ENCODE measurements around the gene ITPK1. TPM values are rescaled to one million over a fixed set of nuclear protein-coding genes. Genes with fewer than 3 reads are reported as not detected.
A peak's percentile ranks its signal among the peaks of the same experiment; 100 is the strongest.

Gene ITPK1
- 84.7 and 133 TPM in 2 replicates for total RNA-seq (2022)
- percentile 65 among the genes with signal in this experiment for Bru-seq, nascent RNA
- BruChase-seq, experiment 1, labeled RNA remaining after a 6-hour chase = percentile 51 among the genes with signal in this experiment
- percentile 55 among the genes with signal in this experiment for BruChase-seq, experiment 2, labeled RNA remaining after a 2-hour chase
- long read RNA-seq, full-length matches to known transcripts = 68 of 170 reads
- long read RNA-seq, partial matches to known transcripts = 42 of 170 reads
- long read RNA-seq, other reads (novel, unspliced or antisense) = 60 of 170 reads

DNA sequence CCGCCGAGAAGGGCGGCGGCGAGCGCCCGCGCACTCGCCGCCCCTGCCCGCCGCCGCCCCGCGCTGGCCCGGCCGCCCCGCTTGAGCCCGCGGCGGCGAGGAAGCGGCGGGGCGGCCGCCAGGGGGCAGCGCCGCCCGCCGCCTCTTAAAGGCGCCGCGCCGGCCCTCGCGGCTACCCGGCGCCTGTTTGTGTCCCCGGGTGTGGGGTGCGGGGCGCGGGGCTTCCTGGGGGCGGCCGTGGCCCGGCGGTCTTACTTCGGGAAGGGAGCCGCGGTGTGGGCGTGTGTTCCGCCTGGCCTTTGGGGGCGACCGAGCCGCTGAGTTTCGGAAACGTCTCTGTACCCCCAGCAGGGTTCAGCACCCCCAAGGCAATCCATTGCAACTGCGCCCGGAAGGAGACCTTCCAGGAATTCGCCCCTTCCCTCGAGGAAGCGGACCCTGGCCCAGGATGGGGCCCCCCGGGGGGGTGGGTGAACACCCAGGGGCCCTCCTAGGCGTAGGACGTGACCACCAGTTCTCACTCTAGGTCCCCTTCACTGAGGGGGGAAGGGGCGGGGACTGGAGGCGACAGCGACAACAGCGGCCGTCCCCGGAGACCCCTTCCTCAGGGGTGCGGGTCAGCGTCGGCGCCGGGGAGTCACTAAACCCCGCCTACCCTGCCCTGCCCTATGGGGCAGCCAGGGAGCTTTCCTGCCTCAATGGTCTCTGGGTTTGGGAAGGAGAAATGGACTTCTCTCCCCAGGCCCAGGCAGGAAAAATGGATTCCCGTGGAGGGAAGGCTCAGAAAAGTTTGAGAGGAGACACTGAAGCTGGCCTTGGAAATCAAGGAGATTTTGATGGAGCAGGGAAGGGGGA lies at the start of gene ITPK1:
Gene ITPK1, minus strand, starts transcription at position 105 of the 855 bp plus-strand sequence. CDS start 762 bp downstream, outside the sequence.
- CTCF ChIA-PET = interaction anchor here (0.6 to 13.0 kb wide), 17 partner anchors 10 to 169 kb away, joined by 3 to 336 read pairs (median 3); no protein-coding TSS in a partner anchor
- intact Hi-C loops (cut with micrococcal nuclease) = loop anchor here (1.0 kb wide), 1 partner anchor 17 kb away; no protein-coding TSS in a partner anchor
- peak; percentile 51 for DNase-seq (ENCODE audit: unreplicated experiment)
- TF ChIP-seq, protein P1, sequence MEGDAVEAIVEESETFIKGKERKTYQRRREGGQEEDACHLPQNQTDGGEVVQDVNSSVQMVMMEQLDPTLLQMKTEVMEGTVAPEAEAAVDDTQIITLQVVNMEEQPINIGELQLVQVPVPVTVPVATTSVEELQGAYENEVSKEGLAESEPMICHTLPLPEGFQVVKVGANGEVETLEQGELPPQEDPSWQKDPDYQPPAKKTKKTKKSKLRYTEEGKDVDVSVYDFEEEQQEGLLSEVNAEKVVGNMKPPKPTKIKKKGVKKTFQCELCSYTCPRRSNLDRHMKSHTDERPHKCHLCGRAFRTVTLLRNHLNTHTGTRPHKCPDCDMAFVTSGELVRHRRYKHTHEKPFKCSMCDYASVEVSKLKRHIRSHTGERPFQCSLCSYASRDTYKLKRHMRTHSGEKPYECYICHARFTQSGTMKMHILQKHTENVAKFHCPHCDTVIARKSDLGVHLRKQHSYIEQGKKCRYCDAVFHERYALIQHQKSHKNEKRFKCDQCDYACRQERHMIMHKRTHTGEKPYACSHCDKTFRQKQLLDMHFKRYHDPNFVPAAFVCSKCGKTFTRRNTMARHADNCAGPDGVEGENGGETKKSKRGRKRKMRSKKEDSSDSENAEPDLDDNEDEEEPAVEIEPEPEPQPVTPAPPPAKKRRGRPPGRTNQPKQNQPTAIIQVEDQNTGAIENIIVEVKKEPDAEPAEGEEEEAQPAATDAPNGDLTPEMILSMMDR (IDR thresholded peaks at IDR 0.05; ENCODE audit: unreplicated experiment) = peak; percentile 42
- TSS peak; percentile 42 for BruUV-seq (replicated peaks)
- H3K36me3 Mint-ChIP-seq (ENCODE audit: insufficient read depth, unreplicated experiment) = peaks cover 6% of the 10 kb centered on the region
- H3K27me3 Mint-ChIP-seq (ENCODE audit: insufficient read depth, unreplicated experiment) = no peaks in the 10 kb centered on the region
- H3K27ac Mint-ChIP-seq (ENCODE audit: low read depth, unreplicated experiment) = peak within 1 kb of the TSS; percentile 81
- peaks cover 21% of the 10 kb centered on the region for H3K4me1 Mint-ChIP-seq (ENCODE audit: insufficient read depth, unreplicated experiment)
- POLR2A ChIA-PET = interaction anchor here (0.8 to 5.8 kb wide), 7 partner anchors 17 to 90 kb away, joined by 3 to 117 read pairs (median 7); partner anchors contain the start of genes LYSET and MOAP1
- peak within 1 kb of the TSS; percentile 84 for H3K4me3 Mint-ChIP-seq (ENCODE audit: unreplicated experiment)
- H3K9me3 Mint-ChIP-seq (ENCODE audit: unreplicated experiment) = no peaks in the 10 kb centered on the region

DNA sequence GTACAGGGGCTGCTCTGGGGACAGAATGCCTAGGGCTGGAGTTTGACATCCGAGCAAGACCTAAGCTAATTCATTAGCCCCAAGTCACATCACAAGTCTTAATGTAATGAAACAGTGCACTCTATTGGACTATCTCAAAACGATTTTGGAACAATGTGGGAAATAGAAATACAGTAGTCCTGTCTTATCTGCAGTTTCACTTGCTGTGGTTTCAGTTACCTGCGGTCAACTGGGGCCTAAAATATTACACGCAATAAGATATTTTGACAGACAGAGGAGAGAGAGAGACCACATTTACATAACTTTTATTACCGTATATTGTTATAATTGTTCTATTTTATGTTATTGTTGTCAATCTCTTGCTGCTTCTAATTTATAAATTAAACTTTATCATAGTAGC lies 47.8 kb upstream of the ITPK1 start:
- no peak overlapping the region for H3K27ac Mint-ChIP-seq (ENCODE audit: low read depth, unreplicated experiment)
- POLR2A ChIA-PET = interaction anchor here (0.6 kb wide), 1 partner anchor 21 kb away, joined by 4 read pairs; the partner anchor contains the start of genes LYSET and MOAP1
- TF ChIP-seq, protein P1 (IDR thresholded peaks at IDR 0.05; ENCODE audit: unreplicated experiment) = no peak
- no TSS peak for BruUV-seq (replicated peaks)
- CTCF ChIA-PET = interaction anchor here (0.6 to 1.0 kb wide), 3 partner anchors 12 to 283 kb away, joined by 3 to 4 read pairs (median 3); no protein-coding TSS in a partner anchor
- no peak overlapping the region for H3K4me3 Mint-ChIP-seq (ENCODE audit: unreplicated experiment)
- intact Hi-C loops (cut with micrococcal nuclease) = loop anchor here (5.0 kb wide), 1 partner anchor 281 kb away; no protein-coding TSS in a partner anchor
- no peaks in the 10 kb centered on the region for H3K4me1 Mint-ChIP-seq (ENCODE audit: insufficient read depth, unreplicated experiment)
- no peak for DNase-seq (ENCODE audit: unreplicated experiment)
- H3K9me3 Mint-ChIP-seq (ENCODE audit: unreplicated experiment) = no peaks in the 10 kb centered on the region
- H3K36me3 Mint-ChIP-seq (ENCODE audit: insufficient read depth, unreplicated experiment) = no peaks in the 10 kb centered on the region
- H3K27me3 Mint-ChIP-seq (ENCODE audit: insufficient read depth, unreplicated experiment) = no peaks in the 10 kb centered on the region

DNA sequence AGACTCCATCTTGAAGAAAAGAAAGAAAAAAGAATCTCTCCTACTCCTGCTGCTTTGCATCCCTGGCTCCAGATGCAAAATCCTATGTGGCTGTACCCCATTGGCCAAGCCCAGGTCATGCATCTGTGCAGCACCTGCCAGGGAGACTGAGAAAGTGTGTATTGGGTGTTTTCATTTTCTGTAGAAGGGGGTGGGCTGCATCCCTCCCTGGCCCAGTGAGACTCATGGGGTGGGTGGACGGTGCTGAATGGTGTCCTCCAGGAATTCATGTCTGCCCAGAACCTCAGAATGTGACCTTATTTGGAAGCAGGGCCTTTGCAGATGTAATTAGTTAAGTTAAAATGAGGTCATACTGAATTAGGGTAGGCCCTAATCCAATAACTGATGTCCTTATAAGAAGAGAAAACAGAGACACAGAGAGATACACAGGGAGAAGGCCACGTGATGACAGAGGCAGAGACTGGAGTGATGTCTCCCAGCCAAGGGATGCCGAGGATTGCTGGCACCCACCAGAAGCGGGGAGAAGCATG lies 45.8 kb upstream of the ITPK1 start:
- Mint-ChIP-seq H3K4me3 (ENCODE audit: unreplicated experiment) (no peak overlapping the region), H3K9me3 (ENCODE audit: unreplicated experiment) (no peaks in the 10 kb centered on the region), H3K36me3 (ENCODE audit: insufficient read depth, unreplicated experiment) (no peaks in the 10 kb centered on the region), H3K27me3 (ENCODE audit: insufficient read depth, unreplicated experiment) (no peaks in the 10 kb centered on the region), H3K27ac (ENCODE audit: low read depth, unreplicated experiment) (no peak overlapping the region), H3K4me1 (ENCODE audit: insufficient read depth, unreplicated experiment) (no peaks in the 10 kb centered on the region)
- no peak for DNase-seq (ENCODE audit: unreplicated experiment)
- BruUV-seq (replicated peaks) = no TSS peak
- POLR2A ChIA-PET = no interaction called here
- intact Hi-C loops (cut with micrococcal nuclease) = loop anchor here (5.0 kb wide), 1 partner anchor 279 kb away; no protein-coding TSS in a partner anchor
- CTCF ChIA-PET = interaction anchor here (0.6 to 2.1 kb wide), 9 partner anchors 8 to 209 kb away, joined by 3 to 20 read pairs (median 6); partner anchors contain the start of genes LYSET and MOAP1
- TF ChIP-seq, protein P1 (IDR thresholded peaks at IDR 0.05; ENCODE audit: unreplicated experiment) = no peak

All from MCF 10A (cell line).